Hematopoietic multipotent progenitor cell treated with erythropoietin and hydrocortisone succinate and interleukin-3 and kit ligand, for 15 days (in vitro differentiated cells): ENCODE results near the gene AANAT.

ENCODE experiments used
- DNase-seq: peaks from one replicate; pipeline ENCODE4 v3.0.0-alpha.2; 2015; ENCODE audit warnings: low spot score

AANAT gene

DNA sequence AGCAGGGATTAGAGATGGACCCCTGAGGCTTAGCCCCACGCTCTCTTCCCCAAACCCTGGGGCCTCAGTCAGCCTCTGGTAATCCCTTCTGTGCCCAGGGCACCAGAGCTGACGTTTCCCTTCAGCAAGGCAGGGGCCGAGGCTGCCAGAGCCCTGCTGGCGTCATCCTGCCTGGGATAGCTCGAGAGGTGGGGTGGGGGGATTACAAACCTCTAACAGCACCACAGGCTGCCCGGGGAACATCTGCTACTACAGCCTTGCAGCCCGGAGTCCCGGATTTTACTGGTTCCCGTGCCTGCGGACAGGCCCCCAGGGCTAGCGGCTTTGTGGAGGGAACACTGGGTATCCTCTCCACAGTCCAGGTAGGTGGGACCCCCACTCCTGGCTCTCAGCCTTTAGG lies at the start of gene AANAT:
Gene AANAT, plus strand, starts transcription at position 238 of the 400 bp plus-strand sequence. CDS start 1,144 bp downstream, outside the sequence.
- no peak for DNase-seq

DNA sequence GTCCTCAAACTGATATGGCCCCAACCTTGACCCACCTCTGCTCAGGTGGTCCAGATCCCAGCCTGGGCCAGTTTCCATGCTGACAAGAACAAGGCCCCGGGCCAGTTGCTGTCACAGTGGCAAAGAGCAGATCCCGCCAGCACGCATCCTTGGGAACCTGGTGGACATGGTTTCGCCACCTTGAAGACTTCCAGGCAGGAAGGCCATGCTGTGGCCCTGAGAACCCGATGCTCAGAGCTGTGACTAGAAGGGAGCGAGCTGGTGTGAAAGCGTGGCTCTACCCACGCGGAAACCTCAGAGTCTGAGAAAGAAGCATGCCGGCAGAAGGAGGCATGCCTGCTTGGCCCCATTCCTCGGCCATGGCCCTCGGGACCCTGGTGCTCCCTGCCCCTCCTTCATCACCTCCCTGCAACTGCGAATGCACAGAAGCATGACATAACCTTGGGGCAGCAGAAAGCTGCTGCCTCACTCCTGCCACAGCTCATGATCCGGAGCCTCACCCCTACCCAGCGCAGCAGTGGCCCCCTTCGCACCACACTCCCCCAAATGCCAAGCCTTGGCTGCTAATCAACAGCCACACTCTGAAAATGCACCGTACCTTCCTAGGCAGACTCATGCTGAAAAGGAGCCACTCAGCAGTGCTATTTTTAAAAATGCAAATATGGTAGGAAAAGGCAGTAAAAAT lies 47.7 kb upstream of the AANAT start:
- no peak for DNase-seq

DNA sequence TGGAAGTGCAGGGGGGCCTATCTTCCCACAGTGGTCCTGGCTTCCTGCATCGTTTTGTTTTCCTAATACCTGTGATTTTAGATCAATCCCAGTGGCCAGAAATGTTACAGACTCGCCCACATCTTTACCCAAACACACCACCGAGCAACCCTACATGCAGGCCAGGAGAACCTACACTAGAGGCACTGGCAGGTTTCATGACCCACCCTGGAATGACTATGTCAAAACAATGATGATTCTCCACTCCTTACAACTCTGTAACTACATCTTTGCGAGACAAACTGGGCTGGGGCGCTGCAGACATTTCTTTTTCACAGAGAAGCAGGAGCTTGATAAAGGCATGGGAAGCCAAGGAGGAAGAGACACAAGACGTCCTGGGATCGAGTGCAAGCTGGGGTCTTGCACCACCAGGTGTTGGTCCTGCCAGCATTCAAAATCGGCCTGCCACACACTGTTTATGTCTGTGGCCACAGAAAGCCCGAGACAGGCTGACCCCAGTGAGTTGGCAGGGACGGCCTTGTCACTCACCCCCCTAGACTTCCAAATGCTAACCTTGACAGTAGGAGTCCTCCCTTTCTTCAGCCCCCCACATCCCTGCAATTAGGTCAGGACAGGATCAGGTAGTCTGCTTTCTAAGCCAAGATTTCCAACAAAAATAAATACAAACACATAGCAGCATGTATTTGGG lies 46.9 kb upstream of the AANAT start:
- no peak for DNase-seq

DNA sequence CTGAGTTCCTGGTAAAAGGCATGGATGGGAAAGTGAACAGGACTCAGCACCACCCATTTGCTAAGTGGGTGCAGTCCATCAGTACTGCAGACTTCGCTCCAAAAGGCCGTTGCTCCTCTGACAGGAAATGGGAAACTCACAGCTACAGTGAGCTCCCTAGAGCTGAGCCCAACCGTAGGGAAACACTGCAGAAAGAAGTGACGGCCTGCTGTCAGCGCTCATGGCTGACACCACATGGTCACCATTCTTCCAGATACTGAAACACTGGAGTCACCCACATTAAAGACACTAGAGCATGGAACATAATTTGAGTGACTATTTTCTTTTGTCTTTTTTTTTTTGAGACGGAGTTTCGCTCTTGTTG lies 46.4 kb upstream of the AANAT start:
- no peak for DNase-seq

DNA sequence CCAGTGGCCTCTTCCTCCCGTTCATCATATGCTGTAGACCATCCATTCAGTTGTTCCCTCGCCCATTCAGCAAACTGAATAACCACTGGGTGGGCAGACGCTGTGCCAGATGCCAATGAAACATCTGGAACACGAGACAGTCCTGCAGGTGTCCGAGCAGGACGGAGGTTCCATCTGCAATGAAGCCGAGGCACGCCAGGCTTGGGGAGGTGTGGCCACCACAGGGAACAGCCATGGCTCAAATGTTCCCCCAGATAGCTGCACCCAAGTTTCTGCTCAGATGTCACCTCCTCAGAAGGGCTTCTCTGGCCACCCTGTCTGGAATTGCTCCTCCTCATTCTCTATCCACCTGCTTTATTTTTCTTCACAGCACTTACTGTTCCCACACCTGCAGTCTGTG lies 45.0 kb upstream of the AANAT start:
- no peak for DNase-seq

DNA sequence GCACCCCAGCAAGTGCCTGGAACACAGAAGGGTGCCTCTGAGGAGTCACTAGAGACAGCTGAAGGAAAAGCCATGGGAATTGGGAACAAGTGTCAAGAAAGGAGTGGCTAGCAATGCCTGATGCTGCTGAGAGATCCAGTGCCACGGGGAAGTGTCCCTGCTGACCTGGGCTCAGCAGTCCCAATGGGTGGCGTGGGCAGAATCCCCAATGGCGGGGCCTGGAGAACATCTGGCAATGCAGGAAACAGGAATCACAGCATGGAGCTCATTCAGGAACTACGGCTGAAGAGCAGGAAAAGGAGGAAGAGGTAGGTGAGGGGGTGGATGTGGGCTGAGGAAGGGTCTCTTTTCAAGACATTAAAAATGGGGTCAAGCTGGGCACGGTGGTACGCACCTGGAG lies 44.5 kb upstream of the AANAT start:
- DNase-seq = no peak

DNA sequence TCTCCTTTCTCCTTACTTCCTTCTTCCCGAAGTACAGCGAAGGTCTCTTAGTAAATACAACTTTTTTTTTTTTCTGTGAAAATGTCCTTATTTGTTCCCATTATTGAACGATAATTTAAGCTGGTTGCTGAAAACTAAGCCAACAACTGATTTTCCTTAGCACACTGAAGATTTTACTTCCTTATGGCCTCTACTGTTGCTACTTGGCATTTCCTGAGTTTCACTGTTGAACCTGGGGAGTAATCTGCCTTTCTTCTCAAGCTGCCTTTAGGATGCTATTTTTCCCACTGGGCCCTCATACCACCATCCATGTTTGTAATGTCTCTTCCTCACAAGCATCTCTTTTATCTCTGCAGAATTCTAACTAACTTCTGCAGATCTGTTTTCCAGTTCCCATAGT lies 40.5 kb upstream of the AANAT start:
- no peak for DNase-seq

DNA sequence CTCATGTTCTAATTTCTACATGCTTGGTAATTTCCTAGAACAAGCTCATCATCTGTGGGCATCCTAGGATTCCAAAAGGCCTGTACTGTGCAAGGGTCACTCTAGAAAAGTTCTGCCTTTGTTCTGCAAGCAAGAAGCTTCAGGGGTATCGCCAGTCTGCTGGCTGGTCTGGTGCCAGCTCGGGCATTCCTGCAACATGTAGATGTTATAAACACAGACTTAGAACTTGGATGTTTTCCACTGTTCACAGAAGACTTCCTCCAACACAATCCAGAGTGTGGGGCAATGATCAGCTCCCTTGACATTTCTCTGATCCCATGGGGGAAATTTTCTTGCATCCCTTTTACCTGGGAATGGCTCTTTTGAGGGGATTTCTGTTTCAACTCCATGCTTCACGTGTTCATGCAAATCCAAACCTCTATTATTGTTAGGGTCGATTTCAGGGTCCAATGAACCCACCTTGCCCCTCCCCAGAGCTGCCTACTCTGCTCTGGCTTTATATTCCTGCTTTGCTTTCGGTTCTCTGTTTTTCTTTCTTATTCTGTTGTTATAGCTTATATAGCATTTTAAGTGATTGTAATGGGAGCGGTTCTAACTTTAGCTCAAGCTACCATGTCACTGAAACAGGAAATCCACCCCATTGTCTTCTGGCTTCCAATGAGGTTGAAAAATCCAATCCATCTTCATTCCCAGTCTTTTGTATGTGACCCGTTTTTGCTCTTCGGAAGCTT lies 39.7 kb upstream of the AANAT start:
- DNase-seq = no peak

DNA sequence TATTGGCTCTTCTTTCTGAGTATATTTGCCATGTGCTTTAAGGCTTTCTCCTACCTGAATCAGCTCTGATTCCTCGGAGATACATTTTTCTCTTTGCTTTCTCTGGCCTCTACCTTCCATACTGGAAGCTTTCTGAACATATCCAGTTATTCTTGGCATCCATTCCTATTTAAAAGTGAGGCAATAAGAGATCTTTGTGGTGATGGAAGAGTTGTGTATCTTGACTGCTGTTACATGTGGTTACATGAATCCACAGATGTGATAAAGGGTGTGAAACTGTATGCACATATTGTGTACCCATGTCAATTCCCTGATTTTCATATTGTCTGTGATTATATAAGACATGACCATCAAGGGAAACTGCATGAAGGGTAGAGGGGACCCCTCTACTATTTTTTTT lies 38.9 kb upstream of the AANAT start:
- DNase-seq = no peak

DNA sequence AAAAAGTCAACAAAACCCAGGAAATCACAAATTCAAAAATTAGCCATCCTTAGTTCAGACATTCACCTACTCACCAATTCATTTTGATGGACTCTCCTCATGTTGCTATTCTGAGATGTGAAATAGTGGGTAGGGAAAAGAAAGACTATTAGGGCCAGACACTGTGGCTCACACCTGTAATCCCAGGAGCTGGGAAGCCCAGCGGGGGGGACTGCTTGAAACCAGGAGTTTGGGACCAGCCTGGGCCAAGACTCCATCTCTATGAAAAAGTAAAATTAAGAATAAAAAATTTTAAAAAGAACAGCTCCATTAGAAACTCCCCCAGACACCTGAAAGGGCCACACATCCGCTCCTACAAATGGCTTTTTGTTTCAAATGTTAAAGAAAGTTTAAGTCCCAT lies 35.9 kb upstream of the AANAT start:
- DNase-seq = no peak

DNA sequence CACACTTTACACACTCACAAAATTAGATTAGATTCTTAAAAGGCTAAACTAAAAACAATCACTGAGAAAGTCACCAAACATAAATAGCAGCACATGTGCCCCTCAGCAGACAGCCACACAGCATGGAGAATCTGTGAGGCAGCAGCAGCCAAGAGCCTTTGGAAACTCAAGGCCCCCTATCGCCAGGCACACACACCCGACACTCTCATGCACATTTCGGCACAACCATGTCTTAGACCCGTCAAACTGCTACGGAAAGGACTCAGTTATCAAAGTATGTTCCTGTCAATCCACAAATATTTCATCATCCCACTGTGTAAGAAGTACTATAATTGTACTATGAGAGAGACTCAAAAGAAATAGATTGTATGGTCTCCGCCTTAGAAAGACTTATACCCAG lies 35.4 kb upstream of the AANAT start:
- no peak for DNase-seq

DNA sequence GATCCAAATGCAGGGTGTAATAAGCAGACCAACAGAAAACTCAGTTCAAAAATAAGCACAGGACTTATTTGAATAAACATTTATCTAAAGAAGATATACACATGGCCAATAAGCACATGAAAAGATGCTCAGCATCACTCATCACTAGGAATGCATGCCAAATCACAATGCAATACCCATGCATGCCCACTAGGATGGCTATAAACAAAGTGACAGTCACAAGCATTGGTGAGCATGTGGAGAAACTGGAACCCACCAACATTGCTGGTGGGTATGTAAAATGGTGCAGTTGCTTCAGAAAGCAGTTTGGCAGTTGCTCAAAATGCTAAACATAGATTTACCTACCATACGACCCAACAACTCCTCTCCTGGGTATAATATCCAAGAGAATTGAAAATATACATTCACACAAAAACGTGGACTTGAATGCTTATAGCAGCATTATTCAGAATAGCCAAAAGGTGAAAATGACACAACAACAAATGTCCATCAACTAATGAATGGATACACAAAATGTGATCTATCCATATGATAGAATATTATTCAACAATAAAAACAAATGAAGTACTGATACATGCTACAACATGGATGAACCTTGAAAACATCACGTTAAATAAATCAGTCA lies 34.6 kb upstream of the AANAT start:
- DNase-seq = peak; percentile 50

DNA sequence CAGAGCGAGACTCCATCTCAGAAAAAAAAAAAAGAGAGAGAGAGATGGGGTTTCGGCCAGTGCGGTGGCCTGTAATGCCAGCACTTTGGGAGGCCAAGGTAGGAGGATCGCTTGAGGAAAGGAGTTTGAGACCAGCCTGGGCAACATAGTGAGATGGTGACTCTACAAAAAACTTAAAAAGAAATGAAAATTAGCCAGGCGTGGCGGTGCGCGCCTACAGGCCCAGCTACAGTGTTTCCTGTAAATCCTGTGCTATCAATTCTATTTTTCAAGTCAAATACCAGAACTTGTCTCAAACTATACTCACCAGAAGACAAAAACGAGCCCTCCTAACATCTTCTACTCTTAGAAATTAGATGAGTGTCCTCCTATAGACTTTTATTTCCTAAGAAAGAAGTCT lies 33.7 kb upstream of the AANAT start:
- DNase-seq = no peak

DNA sequence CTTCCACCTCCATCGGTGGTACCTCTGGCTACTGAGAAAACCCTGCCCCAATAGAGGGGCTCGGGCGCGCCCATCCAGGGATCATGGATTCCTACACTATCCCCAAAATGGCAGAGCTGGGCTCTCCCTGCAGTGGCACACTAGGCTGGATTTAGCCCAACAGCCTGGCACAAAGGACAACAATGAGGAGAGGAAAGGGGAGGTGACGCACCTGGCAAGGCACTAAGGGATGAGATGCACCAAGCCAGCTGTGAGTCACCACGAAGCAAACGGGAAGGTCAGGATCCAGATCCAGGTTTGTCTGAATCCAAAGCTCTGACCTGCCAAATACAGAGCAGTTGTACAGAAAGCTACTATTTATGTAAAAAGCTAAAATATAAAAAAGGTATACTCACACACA lies 32.5 kb upstream of the AANAT start:
- DNase-seq = no peak

DNA sequence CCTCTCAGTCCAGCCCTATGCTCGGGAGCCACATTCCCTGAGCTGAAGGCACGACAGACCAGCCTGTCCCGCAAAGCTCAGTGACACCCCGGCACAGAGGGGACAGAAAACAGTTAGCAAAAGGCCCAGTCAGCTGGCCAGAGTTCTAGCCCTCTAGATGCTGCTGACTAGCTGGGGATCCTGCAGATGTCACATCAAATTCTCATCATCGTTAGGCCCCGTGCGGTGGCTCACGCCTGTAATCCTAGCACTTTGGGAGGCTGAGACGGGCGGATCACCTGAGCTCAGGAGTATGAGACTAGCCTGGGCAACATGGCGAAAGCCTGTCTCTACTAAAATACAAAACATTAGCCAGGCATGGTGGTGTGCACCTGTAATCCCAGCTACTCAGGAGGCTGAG lies 31.7 kb upstream of the AANAT start:
- no peak for DNase-seq

DNA sequence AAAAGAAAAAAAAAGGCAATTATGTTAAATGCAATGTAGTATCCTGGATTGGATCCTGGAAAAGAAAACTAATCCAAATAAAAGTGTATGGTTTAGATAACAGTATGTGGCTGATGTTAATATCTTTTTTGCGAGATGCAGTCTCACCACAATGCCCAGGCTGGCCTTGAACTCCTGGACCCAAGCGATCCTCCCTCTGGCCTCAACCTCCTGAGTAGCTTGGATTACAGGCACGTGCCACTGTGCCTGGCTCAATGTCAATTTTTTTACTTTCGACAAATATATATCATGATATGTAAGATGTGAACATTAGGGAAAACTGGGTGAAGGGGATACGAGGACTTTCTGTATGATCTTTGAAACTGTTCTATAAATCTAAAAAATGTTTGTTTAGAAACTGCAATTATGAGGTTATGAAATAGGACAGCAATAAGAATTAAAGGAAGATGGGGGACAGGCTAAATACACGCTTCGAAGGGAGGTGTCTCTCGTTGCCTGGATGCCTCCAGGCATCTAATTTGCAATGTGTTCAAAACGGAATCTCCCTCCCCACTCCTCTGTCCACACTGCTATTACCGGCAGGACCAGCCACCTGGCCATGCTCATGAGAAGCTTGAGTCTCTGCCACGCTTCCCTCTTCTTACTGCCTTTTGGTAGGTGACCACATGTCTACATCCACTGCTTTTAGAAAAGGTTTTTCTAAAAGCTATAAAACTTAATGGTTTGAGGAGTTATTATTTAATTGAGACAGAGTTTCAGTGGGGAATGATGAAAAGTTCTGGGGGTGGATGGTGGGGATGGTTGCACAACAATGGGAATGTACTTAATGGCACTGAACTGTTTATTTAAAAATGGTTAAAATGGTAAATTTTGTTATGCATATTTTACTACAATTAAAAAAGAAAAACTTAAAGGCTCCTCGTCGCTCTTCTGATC lies 29.7 kb upstream of the AANAT start:
- no peak for DNase-seq

DNA sequence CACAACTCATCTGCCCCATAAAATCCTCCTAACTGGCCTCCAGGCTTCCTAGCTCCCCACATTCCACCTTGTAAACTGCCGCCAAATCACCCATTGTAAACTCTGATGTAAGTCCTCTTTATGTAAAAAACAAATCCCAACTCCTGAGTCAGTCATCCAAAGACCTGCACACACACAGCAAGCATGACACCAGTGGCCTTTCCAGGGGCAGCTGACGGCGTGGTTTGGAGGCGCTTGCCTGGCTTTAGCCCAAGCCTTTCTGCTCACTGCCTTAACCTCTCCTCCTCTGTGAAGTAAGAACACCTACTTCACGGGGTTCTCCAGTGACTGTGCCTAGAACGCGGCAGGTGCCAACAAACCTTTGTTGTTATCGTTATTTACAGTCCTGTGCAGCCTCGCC lies 28.5 kb upstream of the AANAT start:
- DNase-seq = no peak

DNA sequence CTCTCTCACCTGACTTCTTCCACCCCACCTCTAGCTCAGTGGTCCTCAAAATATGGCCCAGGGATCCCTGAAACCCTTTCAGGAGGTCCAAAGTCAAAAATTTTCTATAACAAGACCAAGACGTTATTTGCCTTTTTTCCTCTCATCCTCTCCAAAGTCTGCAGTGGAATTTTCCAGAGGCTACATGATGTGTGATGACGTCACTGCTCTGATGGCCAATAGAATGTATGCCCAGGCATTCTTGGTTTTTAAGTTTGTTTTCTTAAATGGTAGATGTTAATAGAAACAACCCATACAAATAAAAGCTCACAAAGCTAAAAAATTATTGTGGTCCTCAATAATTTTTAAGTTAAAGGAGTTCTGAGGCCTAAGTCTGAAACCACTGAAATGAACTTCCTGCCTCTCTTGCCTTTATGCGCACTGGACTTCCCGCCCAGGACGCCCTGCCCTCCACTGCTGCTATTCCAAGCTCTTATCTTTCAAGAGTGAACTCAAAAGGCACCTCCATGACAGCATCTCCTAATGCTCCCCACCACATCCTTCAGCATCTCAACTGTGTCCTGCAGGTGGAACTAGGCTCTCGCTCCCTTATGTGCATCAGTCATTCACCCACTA lies 28.0 kb upstream of the AANAT start:
- no peak for DNase-seq

DNA sequence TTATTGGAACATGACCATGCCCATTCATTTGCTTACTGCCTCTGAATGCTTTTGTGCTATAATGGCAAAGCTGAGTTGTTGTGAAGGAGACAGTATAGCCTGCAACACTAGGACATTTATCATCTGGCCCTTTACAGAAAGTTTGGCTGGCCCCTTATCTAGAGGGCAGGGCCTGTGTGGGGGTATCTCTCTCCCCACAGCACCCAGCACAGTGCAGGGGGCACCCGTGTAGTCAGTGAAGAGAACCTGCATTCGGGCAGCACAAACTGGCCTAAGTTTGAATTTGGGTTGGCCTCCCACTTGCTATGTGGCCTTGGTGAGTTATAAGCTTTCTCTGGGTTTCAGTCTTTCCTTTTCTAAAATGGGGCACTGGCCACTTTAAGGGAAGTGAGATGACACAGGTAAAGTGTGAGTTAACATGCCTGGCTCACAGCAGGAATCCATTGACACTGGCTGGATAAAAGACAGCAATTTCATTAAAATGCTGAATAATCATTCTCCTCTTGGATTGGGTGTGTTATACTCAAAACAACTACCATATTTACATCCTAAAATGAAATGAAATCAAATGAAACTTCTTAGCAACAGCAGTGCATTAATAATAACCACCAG lies 26.5 kb upstream of the AANAT start:
- peak; percentile 75 for DNase-seq

DNA sequence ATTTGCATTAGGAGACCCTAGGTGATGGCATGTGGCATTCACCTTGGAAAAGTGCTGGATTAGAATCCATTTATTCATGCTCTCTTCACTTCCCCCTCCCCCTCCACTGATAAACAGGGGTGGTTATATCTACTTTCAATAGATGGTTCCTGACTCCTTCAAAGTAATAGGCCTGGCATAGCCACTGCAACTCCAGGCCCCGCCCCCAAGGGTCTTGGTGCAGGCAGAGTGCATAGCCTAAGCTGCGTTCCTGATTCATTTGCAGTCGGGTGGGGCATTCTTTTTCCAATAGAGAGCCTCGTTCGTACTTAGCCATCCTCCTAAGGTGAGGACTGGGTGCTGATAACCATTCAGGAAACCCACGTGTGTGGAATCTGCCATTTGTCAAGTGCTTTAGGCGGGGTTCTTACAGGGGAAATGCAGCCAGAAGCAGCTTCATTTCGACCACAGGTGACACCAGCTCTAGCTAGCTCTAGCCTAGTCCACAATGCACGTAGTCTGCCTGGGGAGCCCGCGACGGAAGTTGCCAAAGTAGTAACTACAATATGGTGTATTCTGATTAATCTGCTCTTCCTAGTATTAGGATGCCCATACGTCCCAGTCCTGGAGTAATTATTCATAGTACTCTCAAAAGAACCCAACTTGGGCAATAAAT lies 25.6 kb upstream of the AANAT start:
- DNase-seq = peak; percentile 48
